Stimulated activated CD8-positive, alpha-beta memory T cell treated with anti-CD3 and anti-CD28 coated beads, Interleukin-7, amount 100 ng/mL, for 48 hours (primary cell): Measurements from ENCODE around the gene NTHL1.

Experiments used
- DNase-seq, 2 donors: peaks; one replicate each; pipeline ENCODE4 v3.0.0-alpha.2; 2020; ENCODE audit warnings: low read depth in 1 of 2; ENCODE audit errors: extremely low read depth in 1 of 2

NTHL1 gene

GRCh38 chr16:1998360-1998835 lies 49.2 kb downstream of the NTHL1 start:
- DNase-seq, result no peak

- DNase-seq, result no peak
Measured at GRCh38 chr16:1997494-1998359, 49.9 kb downstream of the NTHL1 start.

GRCh38 chr16:1993731-1994131 lies 53.9 kb downstream of the NTHL1 start:
- no peak for DNase-seq

GRCh38 chr16:1992704-1993317 lies 54.8 kb downstream of the NTHL1 start:
- no peak for DNase-seq

GRCh38 chr16:1991948-1992703 lies 55.5 kb downstream of the NTHL1 start:
- peak; percentile 92 to 97 for DNase-seq

GRCh38 chr16:1991588-1991947 lies 56.1 kb downstream of the NTHL1 start:
- DNase-seq, result no peak

GRCh38 chr16:1991135-1991551 lies 56.5 kb downstream of the NTHL1 start:
- no peak for DNase-seq

GRCh38 chr16:1990351-1991134 lies 57.1 kb downstream of the NTHL1 start:
- no peak for DNase-seq

- no peak for DNase-seq
Measured at GRCh38 chr16:1990101-1990350, 57.6 kb downstream of the NTHL1 start.
